WI38 (cell line): ENCODE results near the gene MYO9B.
A peak's percentile ranks its signal among the peaks of the same experiment; 100 is the strongest.

Experiments used
- H3K4me3 ChIP-seq: 2 replicates; pipeline ENCODE4 v1.5.1; 2011; ENCODE audit warnings: low read depth, mild to moderate bottlenecking, control low read depth, low read length
- TF ChIP-seq, protein P1 (sequence below): IDR thresholded peaks from 2 replicates; pipeline ENCODE4 v1.5.1; 2012; ENCODE audit warnings: low read depth, mild to moderate bottlenecking, control low read depth, low read length

The MYO9B gene

DNA sequence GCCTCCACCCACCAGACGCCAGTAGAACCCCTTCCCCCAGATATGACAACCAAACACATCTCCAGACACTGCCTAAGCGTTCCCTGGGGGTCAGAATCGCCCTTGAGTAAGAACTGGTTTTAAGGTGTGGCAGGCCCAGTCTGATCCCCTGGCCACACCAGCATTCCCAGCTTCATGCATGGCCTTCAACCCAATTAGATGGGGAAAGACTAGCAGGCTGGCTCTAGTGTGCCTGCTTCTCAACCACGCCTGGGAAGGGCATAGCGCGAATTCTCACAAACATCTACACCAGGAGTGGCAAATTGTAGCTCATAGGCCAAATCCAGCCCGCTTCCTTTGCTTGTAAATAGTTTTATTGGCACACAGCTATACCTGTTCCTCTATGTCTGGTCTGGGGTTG lies 13.9 kb upstream of the MYO9B start:
- TF ChIP-seq, protein P1, sequence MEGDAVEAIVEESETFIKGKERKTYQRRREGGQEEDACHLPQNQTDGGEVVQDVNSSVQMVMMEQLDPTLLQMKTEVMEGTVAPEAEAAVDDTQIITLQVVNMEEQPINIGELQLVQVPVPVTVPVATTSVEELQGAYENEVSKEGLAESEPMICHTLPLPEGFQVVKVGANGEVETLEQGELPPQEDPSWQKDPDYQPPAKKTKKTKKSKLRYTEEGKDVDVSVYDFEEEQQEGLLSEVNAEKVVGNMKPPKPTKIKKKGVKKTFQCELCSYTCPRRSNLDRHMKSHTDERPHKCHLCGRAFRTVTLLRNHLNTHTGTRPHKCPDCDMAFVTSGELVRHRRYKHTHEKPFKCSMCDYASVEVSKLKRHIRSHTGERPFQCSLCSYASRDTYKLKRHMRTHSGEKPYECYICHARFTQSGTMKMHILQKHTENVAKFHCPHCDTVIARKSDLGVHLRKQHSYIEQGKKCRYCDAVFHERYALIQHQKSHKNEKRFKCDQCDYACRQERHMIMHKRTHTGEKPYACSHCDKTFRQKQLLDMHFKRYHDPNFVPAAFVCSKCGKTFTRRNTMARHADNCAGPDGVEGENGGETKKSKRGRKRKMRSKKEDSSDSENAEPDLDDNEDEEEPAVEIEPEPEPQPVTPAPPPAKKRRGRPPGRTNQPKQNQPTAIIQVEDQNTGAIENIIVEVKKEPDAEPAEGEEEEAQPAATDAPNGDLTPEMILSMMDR: no peak
- H3K4me3 ChIP-seq: no peak overlapping the region

DNA sequence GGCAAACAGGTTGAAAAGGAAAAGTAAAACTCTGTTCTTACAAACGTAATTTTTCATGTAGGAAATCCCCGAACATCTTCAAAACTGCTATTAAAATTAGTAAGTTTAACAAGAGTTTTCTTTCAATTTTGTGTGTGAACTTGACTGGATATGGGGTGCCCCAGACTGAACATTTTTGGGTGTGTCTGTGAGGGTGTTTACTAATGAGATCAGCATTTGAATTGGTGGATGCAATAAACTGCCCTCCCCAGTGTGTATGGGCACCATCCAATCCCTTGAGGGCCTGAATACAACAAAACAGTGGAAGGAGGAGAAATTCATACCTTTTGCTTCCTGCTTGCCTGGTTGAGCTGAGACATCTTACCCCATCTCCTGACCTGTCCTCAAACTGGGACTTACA lies 12.1 kb upstream of the MYO9B start:
- H3K4me3 ChIP-seq: no peak overlapping the region
- TF ChIP-seq, protein P1: no peak

DNA sequence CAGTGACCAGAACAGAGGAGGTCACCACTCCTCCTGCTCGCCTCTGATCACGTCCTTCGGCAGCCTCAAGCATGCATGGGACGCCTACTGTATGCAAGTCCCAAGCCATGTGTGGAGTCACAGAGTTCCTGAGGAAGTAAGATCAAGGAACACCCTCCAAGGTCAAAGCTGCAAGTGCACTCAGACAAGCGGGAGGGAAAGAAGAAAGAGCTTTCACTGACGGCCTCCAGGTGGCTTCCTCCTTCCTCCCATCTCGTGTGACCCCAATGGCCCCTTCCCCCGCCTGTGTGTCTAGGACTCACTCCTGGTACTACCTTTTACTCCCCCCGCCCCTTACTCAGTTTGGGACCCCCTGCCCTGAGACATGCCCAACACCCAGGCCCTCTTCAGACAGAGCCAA lies 6.4 kb upstream of the MYO9B start:
- TF ChIP-seq, protein P1: no peak

DNA sequence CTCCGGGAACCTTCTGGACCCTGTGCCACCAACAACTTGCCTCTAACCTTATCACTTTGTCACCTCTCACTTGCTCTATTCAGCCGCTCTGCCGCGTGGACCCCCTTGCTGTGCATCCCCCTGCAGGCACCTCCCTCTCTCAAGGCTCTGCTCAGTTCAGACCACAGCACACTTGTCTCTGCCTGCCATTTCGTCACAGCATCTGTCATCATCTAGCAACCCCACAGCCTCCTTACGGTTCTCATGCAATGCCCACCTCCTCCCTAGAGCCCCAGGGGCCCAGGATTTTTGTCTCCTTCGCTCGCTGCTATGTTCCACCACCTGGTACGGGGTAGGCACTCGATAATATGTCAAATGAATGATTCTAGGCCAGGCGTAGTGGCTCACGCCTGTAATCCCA lies 5.2 kb upstream of the MYO9B start:
- TF ChIP-seq, protein P1: no peak
- no peak overlapping the region for H3K4me3 ChIP-seq

More for the DNA sequence above, 6.4 kb upstream of the MYO9B start:
- no peak overlapping the region for H3K4me3 ChIP-seq

DNA sequence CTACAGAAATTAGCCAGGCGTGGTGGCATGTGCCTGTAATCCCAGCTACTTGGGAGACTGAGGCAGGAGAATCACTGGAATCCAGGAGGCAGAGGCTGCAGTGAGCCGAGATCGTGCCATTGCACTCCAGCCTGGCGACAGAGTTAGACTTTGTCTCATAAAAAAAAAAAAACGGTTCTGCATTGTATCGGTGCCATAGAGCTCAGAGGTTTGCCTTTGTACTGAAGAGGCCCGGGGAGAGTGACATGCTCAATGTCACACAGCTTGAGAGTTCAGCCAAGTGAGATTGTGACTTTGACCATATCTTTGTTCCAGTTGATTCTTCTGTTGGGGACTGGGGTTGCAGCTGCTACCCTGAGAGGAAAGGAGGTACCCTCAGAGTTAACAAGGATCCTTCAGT lies 4.7 kb upstream of the MYO9B start:
- no peak overlapping the region for H3K4me3 ChIP-seq
- TF ChIP-seq, protein P1: no peak

DNA sequence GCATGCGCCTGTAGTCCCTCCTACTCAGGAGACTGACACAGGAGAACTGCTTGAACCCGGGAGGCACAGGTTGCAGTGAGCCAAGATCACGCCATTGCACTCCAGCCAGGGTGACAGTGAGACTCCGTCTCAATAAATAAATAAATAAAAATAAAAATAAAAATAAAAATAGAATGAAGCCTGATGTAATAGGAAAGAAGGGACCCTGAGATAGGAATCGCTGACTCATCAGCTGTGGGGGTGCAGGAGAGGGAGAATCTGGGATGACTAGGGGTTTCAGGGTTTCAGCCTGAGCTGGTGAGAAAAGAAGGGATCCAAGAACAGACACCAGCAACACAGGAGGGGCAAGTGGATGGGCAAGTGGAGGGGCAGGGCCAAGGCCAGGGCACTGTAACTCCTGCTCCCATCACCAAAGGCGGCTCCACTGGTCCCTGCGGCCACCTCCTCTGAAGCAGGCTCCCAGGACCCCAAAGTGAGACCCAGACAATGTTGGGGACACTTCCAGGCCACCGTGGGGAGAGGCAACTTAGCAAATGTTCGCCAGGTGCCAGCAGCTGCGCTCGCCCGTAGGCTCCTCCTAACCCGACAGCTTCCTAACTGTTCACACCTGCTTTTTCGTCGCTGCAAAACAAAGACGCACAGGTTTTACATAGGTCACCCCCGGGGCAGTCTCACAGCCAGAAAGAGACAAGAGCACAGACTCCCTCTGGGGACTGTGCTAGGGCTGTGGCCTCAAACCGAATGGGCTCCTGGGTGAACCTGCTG lies 1.5 kb upstream of the MYO9B start:
- TF ChIP-seq, protein P1: no peak
- peak overlapping the region; percentile 77 for H3K4me3 ChIP-seq

DNA sequence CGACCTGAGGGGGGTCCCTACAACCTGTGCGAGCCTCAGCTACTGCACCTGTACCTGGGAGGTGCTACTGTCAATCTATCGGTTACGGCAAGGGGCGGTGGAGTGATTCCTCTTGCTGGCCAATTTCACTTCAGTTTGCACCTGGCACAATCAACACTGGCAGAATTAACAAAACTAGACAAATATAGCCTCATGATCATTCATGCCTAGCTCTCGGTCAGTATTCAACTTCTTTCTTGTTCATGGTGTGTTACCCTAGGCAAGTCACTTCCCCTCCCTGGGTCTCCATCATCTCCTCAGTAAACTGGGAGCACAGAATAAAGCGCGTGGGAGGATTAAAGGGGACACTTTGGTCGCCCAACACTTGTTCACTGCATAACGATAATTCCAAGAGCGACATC lies 943 bp upstream of the MYO9B start:
- H3K4me3 ChIP-seq: peak overlapping the region; percentile 77
- TF ChIP-seq, protein P1: no peak
